ENCODE results near the gene PTPMT1.
"Not testable (repeated sequence)": the region's sequence is repeated elsewhere in the genome, so short reads cannot be mapped to it uniquely, and the experiment has no call there.

The PTPMT1 gene

GRCh38 chr11:47565340-47566148 lies at the start of gene PTPMT1:
TSS of gene PTPMT1 (plus strand) at chr11:47565599. CDS start at chr11:47565623, 24 bp downstream.
- peak; percentile 84 for DNase-seq

- DNase-seq, result no peak
These were observed 49.2 kb upstream of the PTPMT1 start for GRCh38 chr11:47516155-47516554.

GRCh38 chr11:47516984-47517853 lies 48.2 kb upstream of the PTPMT1 start:
- DNase-seq, result no peak

- DNase-seq, result no peak
These were observed 47.0 kb upstream of the PTPMT1 start for GRCh38 chr11:47518212-47518964.

- DNase-seq, result peak; percentile 58
These were observed 41.7 kb upstream of the PTPMT1 start for GRCh38 chr11:47523490-47524225.

- peak; percentile 24 for DNase-seq
These were observed 41.0 kb upstream of the PTPMT1 start for GRCh38 chr11:47524291-47524874.

- not testable (repeated sequence) for DNase-seq
These were observed 39.4 kb upstream of the PTPMT1 start for GRCh38 chr11:47526032-47526431.

- no peak for DNase-seq
These were observed 38.2 kb upstream of the PTPMT1 start for GRCh38 chr11:47527186-47527585.

GRCh38 chr11:47529951-47530350 lies 35.4 kb upstream of the PTPMT1 start:
- no peak for DNase-seq

- not testable (repeated sequence) for DNase-seq
These were observed 34.7 kb upstream of the PTPMT1 start for GRCh38 chr11:47530721-47531120.

GRCh38 chr11:47531666-47532065 lies 33.7 kb upstream of the PTPMT1 start:
- no peak for DNase-seq

- DNase-seq, result no peak
These were observed 32.7 kb upstream of the PTPMT1 start for GRCh38 chr11:47532597-47533213.

GRCh38 chr11:47533690-47534151 lies 31.7 kb upstream of the PTPMT1 start:
- DNase-seq, result no peak

GRCh38 chr11:47534704-47535251 lies 30.6 kb upstream of the PTPMT1 start:
- DNase-seq, result no peak

- DNase-seq, result no peak
These were observed 28.5 kb upstream of the PTPMT1 start for GRCh38 chr11:47536915-47537314.

GRCh38 chr11:47538741-47539565 lies 26.4 kb upstream of the PTPMT1 start:
- DNase-seq, result no peak

- DNase-seq, result no peak
These were observed 25.7 kb upstream of the PTPMT1 start for GRCh38 chr11:47539681-47540039.

GRCh38 chr11:47541070-47541469 lies 24.3 kb upstream of the PTPMT1 start:
- no peak for DNase-seq

- no peak for DNase-seq
These were observed 20.1 kb upstream of the PTPMT1 start for GRCh38 chr11:47545298-47545697.

GRCh38 chr11:47546274-47546673 lies 19.1 kb upstream of the PTPMT1 start:
- not testable (repeated sequence) for DNase-seq

All from activated CD4-positive, alpha-beta T cell treated with anti-CD3 and anti-CD28 coated beads, Interleukin-2, Interleukin-6, amounts not matched to agents 100 ng/mL and 50 ng/mL, durations not matched to agents 16 hours and 8 hours (primary cell).